ENCODE data around the gene CSDE1.

DNA sequence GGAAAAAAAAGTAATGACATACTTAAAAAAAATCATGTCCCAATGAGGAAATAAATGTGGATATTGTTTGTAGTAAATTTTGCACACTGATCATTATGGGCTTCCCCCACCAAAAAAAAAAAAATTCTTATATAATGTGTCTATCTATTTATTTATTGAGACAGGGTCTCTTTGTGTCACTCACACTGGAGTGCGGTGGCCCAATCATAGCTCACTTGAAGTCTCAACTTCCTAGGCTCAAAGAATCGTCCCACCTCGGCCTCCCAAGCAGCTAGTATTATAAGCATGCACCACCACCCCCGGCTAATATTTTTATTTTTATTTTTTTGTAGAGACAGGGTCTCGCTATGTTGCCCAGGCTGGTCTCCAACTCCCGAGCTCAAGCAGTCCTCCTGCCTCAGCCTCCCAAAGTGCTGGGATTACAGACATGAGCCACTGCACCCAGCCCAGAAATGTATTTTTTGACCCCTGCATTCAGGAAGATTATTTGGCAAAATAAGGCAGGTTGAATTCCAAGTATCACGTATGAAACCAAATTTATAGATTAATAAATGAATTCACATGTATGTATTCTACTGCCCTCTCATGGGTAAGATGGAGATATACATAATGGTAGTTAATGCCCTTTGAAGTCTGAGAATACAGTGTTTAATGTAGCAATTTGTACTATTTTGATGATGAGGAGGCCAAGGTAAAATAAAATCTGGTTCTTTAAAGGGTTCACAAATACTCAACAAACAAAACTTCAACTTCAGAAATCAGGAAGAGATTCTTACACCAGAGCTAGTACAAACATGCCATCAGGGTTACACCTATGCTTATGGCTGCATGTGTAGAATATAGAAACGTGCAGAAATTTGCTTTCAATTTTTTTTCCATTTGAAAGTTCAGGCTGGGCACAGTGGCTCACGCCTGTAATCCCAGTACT is 86.5 kb downstream of the CSDE1 start:
- TF ChIP-seq POLR2A (IDR thresholded peaks at IDR 0.05; ENCODE audit: extremely low read depth, insufficient read length): no peak
- TF ChIP-seq, protein P1, sequence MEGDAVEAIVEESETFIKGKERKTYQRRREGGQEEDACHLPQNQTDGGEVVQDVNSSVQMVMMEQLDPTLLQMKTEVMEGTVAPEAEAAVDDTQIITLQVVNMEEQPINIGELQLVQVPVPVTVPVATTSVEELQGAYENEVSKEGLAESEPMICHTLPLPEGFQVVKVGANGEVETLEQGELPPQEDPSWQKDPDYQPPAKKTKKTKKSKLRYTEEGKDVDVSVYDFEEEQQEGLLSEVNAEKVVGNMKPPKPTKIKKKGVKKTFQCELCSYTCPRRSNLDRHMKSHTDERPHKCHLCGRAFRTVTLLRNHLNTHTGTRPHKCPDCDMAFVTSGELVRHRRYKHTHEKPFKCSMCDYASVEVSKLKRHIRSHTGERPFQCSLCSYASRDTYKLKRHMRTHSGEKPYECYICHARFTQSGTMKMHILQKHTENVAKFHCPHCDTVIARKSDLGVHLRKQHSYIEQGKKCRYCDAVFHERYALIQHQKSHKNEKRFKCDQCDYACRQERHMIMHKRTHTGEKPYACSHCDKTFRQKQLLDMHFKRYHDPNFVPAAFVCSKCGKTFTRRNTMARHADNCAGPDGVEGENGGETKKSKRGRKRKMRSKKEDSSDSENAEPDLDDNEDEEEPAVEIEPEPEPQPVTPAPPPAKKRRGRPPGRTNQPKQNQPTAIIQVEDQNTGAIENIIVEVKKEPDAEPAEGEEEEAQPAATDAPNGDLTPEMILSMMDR (IDR thresholded peaks at IDR 0.05; ENCODE audit: low read depth, low read length): no peak
- TF ChIP-seq, protein P2, sequence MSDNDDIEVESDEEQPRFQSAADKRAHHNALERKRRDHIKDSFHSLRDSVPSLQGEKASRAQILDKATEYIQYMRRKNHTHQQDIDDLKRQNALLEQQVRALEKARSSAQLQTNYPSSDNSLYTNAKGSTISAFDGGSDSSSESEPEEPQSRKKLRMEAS (IDR thresholded peaks at IDR 0.05; ENCODE audit: low read depth, low read length): no peak
- no peak for TF ChIP-seq MYC (IDR thresholded peaks at IDR 0.05; ENCODE audit: low read depth, low read length)

Data from NB4 (cell line).